Epithelial cell of prostate (primary cell): ENCODE results near the gene CCDC88C.

Source experiments
- DNase-seq: peaks from one replicate; pipeline ENCODE4 v3.0.0-alpha.2; 2011; ENCODE audit warnings: low read depth, low spot score
- H3K27ac ChIP-seq: fragments of 450-650 bp; 2 replicates; pipeline ENCODE4 v1.5.1; 2017; ENCODE audit warnings: mild to moderate bottlenecking

The CCDC88C gene

GRCh38 chr14:91368776-91369416 is 48.7 kb downstream of the CCDC88C start:
- no peak for DNase-seq
- no peak overlapping the region for H3K27ac ChIP-seq

GRCh38 chr14:91367173-91368171 is 50.1 kb downstream of the CCDC88C start:
- peak; percentile 69 for DNase-seq
- no peak overlapping the region for H3K27ac ChIP-seq

- no peak overlapping the region for H3K27ac ChIP-seq
- no peak for DNase-seq
Measured at GRCh38 chr14:91366749-91367148, 50.9 kb downstream of the CCDC88C start.

- no peak overlapping the region for H3K27ac ChIP-seq
- no peak for DNase-seq
Measured at GRCh38 chr14:91365552-91365951, 52.1 kb downstream of the CCDC88C start.

- no peak overlapping the region for H3K27ac ChIP-seq
- no peak for DNase-seq
Measured at GRCh38 chr14:91364524-91365270, 52.9 kb downstream of the CCDC88C start.

GRCh38 chr14:91363776-91364523 is 53.7 kb downstream of the CCDC88C start:
- H3K27ac ChIP-seq: no peak overlapping the region
- DNase-seq: no peak

- DNase-seq: peak; percentile 73
- peak overlapping the region; percentile 81 for H3K27ac ChIP-seq
Measured at GRCh38 chr14:91361233-91361811, 56.3 kb downstream of the CCDC88C start.

DNA sequence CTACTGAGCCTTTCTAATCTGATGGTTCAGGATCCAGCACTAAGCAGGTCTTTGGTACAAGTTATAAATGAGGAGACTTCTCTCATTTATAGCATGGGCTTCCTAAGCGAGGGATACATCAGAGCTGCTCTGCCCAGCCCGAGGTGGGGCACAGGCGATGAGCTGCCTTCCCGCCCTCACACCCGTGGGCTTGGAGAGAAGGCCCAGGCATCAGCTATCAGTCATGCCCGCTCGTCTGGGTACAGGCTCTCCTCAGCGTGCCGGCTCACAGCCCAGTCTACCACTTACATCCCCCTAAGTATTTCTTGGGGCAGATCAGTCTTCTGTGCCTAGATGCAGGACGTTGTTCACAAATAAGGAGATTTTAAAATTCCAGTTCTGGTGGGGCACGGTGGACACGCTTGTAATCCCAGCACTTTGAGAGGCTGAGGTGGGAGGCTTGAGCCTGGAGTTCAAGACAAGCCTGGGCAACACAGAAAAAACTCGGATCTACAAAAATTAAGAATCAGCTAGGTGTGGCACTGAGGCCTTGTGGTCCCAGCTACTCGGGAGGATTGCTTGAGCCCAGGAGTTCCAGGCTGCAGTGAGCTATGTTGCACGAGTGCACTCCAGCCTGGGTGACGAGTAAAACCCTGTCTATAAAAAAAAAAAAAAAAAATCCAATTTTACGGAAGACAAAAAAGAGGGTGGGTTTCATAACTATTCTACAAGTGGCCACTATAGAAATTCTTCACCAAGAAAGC is 57.0 kb downstream of the CCDC88C start:
- DNase-seq: no peak
- peak overlapping the region; percentile 81 for H3K27ac ChIP-seq

- H3K27ac ChIP-seq: no peak overlapping the region
- no peak for DNase-seq
Measured at GRCh38 chr14:91358654-91359220, 58.9 kb downstream of the CCDC88C start.

- H3K27ac ChIP-seq: no peak overlapping the region
- no peak for DNase-seq
Measured at GRCh38 chr14:91358025-91358319, 59.6 kb downstream of the CCDC88C start.

DNA sequence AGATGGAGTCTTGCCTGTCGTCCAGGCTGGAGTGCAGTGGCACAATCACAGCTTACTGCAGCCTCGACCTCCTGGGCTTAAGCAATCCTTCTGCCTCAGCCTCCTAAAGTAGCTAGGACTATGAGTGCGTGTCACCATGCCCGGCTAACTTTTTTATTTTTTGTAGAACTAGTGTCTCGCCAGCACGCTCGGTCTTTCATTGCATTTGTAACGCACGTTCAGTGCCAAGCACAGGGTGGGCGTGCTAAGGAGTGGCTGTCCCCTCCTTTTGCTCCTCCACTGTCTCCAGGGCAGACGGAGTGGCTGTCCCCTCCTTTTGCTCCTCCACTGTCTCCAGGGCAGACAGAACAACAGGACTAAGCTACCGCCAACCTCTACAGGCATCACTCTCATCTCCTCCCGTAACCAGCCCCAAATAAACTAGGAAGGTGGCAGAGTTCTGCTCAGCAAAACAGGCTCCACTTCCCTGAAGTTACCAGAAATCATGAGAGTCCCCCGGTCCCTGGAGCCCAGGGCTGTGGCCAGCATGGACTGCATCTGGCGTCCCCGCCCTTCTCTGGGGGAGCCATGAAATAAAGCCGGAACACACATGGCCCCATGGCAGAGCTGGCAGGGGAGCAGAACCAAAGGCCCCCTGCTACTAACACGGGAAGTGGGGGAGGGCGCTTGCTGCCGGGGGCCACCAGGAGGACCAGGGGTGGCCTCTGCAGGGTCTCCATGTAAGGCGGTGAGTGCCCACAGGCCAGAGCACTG is 60.2 kb downstream of the CCDC88C start:
- no peak overlapping the region for H3K27ac ChIP-seq
- no peak for DNase-seq

DNA sequence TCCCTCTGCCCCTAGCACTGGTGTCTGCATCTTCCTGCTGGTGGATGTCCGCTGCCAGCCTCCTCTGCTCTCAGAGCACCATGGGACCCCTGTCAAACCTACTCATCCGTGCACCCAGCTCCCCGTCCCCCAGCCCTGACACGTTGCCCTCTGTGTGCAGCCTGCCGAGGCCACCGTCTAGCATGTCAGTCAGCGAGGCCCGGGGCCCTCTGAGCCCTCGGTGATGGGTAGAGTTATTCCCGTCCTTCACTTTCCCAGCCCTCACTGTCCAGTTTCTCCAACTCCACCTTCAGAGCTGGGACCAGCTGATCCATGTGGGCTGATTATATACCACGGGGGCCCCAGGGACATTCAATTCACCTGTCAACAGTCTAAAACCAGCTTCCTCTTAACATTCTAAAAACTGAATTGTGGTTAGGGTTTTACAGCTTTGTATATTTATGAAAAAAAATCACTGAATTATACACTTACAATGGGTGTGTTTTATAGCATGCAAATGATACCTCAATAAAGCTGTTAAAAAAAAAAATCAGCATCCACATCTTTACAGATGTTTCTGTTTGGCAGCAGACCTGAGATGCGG is 61.3 kb downstream of the CCDC88C start:
- no peak overlapping the region for H3K27ac ChIP-seq
- no peak for DNase-seq

GRCh38 chr14:91354979-91355685 is 62.5 kb downstream of the CCDC88C start:
- DNase-seq: no peak
- H3K27ac ChIP-seq: no peak overlapping the region

DNA sequence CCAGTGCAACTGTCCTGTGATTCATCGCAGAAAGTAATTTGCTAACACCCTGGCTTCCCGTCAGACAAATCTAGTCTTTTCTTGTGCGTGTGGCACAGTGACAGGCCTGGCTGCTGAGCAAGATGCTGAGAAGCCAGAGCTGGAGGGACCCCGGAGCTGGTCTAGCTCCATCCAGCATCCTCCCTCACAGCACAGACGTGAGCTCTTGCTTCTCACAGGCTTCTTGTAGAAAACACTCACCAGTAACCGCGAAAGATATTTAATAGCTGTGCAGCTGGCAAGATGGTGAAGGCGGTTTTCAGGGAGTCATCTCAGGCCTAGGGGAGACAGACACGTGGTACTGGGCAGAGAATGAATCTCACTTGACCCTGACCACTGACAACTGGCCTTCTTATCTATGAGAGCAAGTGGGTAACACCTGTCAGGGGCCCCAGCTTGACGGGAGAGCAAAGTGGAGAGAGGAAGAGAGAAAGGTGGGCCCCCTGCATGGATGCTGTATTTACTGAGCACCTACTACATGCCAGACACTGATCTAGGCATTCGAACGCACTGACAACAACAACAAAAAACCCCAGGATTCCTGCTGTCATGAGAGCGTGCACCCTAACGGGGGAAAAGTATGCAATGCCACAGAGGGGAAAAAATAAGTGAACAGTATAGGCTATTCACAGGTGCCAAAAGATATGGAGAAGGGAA is 63.3 kb downstream of the CCDC88C start:
- no peak overlapping the region for H3K27ac ChIP-seq
- no peak for DNase-seq

- no peak for DNase-seq
- no peak overlapping the region for H3K27ac ChIP-seq
Measured at GRCh38 chr14:91352728-91353692, 64.6 kb downstream of the CCDC88C start.

GRCh38 chr14:91352053-91352452 is 65.6 kb downstream of the CCDC88C start:
- H3K27ac ChIP-seq: no peak overlapping the region
- no peak for DNase-seq
